GM12878 (cell line): ENCODE results near the gene SURF6. TPM values are rescaled to one million over a fixed set of nuclear protein-coding genes. Genes with fewer than 3 reads are reported as not detected.

Source experiments
- ATAC-seq: fragments of 200-7000 bp; cut with Tn5 transposase; 3 replicates; pipeline ENCODE4 v1.9.1; 2020; ENCODE audit warnings: mild to moderate bottlenecking, moderate library complexity
- BruUV-seq: library from RNA; stranded (reverse); fragments of 400-500 nt; replicated peaks from 2 replicates; lab custom pipeline; 2021; lab: Mats Ljungman, UMichigan
- CTCF ChIA-PET: fragments of 300-600 bp; sonication (Branson Sonifier 250); formaldehyde crosslinking; extraction: SDS; loops from one replicate; lab custom pipeline; 2021; ENCODE audit warnings: inconsistent platforms; lab: Yijun Ruan, JAX
- POLR2A ChIA-PET: fragments of 350-600 bp; formaldehyde crosslinking; extraction: SDS; loops from one replicate; lab custom pipeline; 2021; ENCODE audit warnings: inconsistent platforms; lab: Charles Lee
- RAD21 ChIA-PET: fragments of 300-600 bp; sonication (Branson Sonifier 250); formaldehyde crosslinking; loops from one replicate; lab custom pipeline; 2023; ENCODE audit warnings: antibody characterized with exemption; ENCODE audit not compliant: unreplicated experiment; lab: Charles Lee
- SMC1A ChIA-PET: fragments of 300-600 bp; sonication (Branson Sonifier 250); formaldehyde crosslinking; loops from one replicate; lab custom pipeline; 2023; ENCODE audit not compliant: unreplicated experiment, uncharacterized antibody; lab: Charles Lee
- DNase-seq: peaks from one replicate; pipeline ENCODE4 v3.0.0-alpha.2; 2011; ENCODE audit warnings: low read depth, low spot score
- FAIRE-seq: peaks from 3 replicates; lab custom pipeline; 2011; peaks lifted over from hg19 to GRCh38; lab: Jason Lieb, UNC
- H2AFZ ChIP-seq: 2 replicates; pipeline ENCODE4 v1.6.0; 2011; ENCODE audit warnings: low read depth, low read length, control low read depth; ENCODE audit not compliant: control insufficient read depth
- H3K27ac ChIP-seq: 2 replicates; pipeline ENCODE4 v1.5.1; 2011; ENCODE audit warnings: control low read depth; ENCODE audit not compliant: control insufficient read depth, insufficient read depth
- H3K27me3 ChIP-seq, 2 experiments: replicated peaks in 1 of 2; 2 replicates each; pipeline versions ENCODE4 v1.6.0 to v1.6.1; 2011; ENCODE audit warnings: low read length in 1 of 2; ENCODE audit not compliant: control insufficient read depth in 2 of 2, insufficient read depth in 2 of 2
- H3K36me3 ChIP-seq, 2 experiments: 2 replicates each; pipeline ENCODE4 v1.5.1; 2011; ENCODE audit warnings: low read length in 1 of 2; ENCODE audit not compliant: control insufficient read depth in 2 of 2, insufficient read depth in 2 of 2
- H3K4me1 ChIP-seq: 2 replicates; pipeline ENCODE4 v1.6.1; 2011; ENCODE audit warnings: mild to moderate bottlenecking, low read length, moderate library complexity, mixed read lengths; ENCODE audit not compliant: control insufficient read depth, insufficient read depth
- H3K4me2 ChIP-seq: 2 replicates; pipeline ENCODE4 v1.6.0; 2011; ENCODE audit warnings: control low read depth; ENCODE audit not compliant: control insufficient read depth, insufficient read depth
- H3K4me3 ChIP-seq: fragments of 200-600 bp; sonication (generic); 2 replicates; pipeline ENCODE4 v1.5.1; 2016
- H3K79me2 ChIP-seq: 2 replicates; pipeline ENCODE4 v1.6.0; 2011; ENCODE audit warnings: low read length; ENCODE audit not compliant: control insufficient read depth, insufficient read depth
- H3K9ac ChIP-seq: 2 replicates; pipeline ENCODE4 v1.8.0; 2011; ENCODE audit warnings: low read length, control low read depth, mixed read lengths; ENCODE audit not compliant: control insufficient read depth, insufficient read depth
- H3K9me3 ChIP-seq: replicated peaks from 3 replicates; pipeline ENCODE4 v1.5.1; 2011; ENCODE audit warnings: mild to moderate bottlenecking, low read length; ENCODE audit not compliant: control insufficient read depth, insufficient read depth
- H4K20me1 ChIP-seq: 2 replicates; pipeline ENCODE4 v1.6.0; 2011; ENCODE audit not compliant: control insufficient read depth, insufficient read depth
- CBX3 ChIP-seq: fragments of 200-600 bp; sonication (generic); IDR thresholded peaks from 2 replicates; pipeline ENCODE4 v1.6.1; 2016; ENCODE audit warnings: low read depth, borderline replicate concordance
- CHD1 ChIP-seq: IDR thresholded peaks from 2 replicates; pipeline ENCODE4 v1.6.1; 2012; ENCODE audit warnings: low read depth, low read length, improper control_type of control experiment
- CHD4 ChIP-seq: fragments of 200-600 bp; sonication (generic); IDR thresholded peaks from 2 replicates; pipeline ENCODE4 v1.6.1; 2016; ENCODE audit warnings: mild to moderate bottlenecking
- CREM ChIP-seq: IDR thresholded peaks from 2 replicates; pipeline ENCODE4 v1.6.1; 2014; ENCODE audit warnings: antibody characterized with exemption, low read depth
- IKZF2 ChIP-seq, 2 experiments: fragments of 450-650 bp; IDR thresholded peaks; 2 replicates each; pipeline ENCODE4 v1.6.1; 2017; ENCODE audit warnings: mild to moderate bottlenecking in 2 of 2, moderate library complexity in 2 of 2
- MTA3 ChIP-seq: IDR thresholded peaks from 2 replicates; pipeline ENCODE4 v1.6.1; 2012; ENCODE audit warnings: low read length, inconsistent platforms, borderline replicate concordance
- MYC ChIP-seq: IDR thresholded peaks from 2 replicates; pipeline ENCODE4 v1.6.1; 2011; ENCODE audit warnings: mild to moderate bottlenecking, low read length, moderate library complexity, inconsistent platforms; ENCODE audit not compliant: insufficient read depth, insufficient replicate concordance, insufficient read length, severe bottlenecking
- NFXL1 ChIP-seq: fragments of 450-650 bp; IDR thresholded peaks from 2 replicates; pipeline ENCODE4 v1.6.1; 2017; ENCODE audit warnings: antibody characterized with exemption, mild to moderate bottlenecking, borderline replicate concordance
- NR2C1 ChIP-seq: fragments of 450-650 bp; IDR thresholded peaks from 2 replicates; pipeline ENCODE4 v1.6.1; 2017; ENCODE audit warnings: antibody characterized with exemption, mild to moderate bottlenecking, moderate library complexity
- SREBF2 ChIP-seq: IDR thresholded peaks from 2 replicates; pipeline ENCODE4 v1.6.1; 2012; ENCODE audit warnings: mild to moderate bottlenecking, low read length
- ZNF217 ChIP-seq: fragments of 450-650 bp; IDR thresholded peaks from 2 replicates; pipeline ENCODE4 v1.6.1; 2017; ENCODE audit warnings: antibody characterized with exemption, mild to moderate bottlenecking
- ZSCAN29 ChIP-seq: fragments of 450-650 bp; IDR thresholded peaks from 2 replicates; pipeline ENCODE4 v1.6.1; 2017; ENCODE audit warnings: mild to moderate bottlenecking, moderate library complexity
- WGBS: methylation state at CpG from one replicate; pipeline ENCODE4 v1.1.6; 2016; ENCODE audit warnings: low lambda C conversion rate; ENCODE audit not compliant: insufficient replicate concordance, insufficient coverage; ENCODE audit errors: missing lambda C conversion rate; 5-methylcytosine and 5-hydroxymethylcytosine counted together
- in situ Hi-C: fragments of 300-500 bp; cut with MboI; formaldehyde crosslinking; loops from 9 replicates; pipeline ENCODE4 v1.14.3; 2018; ENCODE audit warnings: mixed read lengths
- intact Hi-C: fragments of 100-400 bp; cut with micrococcal nuclease; formaldehyde crosslinking; loops from one replicate; pipeline ENCODE4 v1.14.2; 2022; ENCODE audit not compliant: unreplicated experiment
- polyA plus RNA-seq, 11 experiments: library from polyadenylated mRNA; depleted of rRNA in 4 of 11; unstranded in 6 of 11; stranded (reverse) in 5 of 11; fragments of >200 nt; fragmentation: Nextera tagmentation in 4 of 11; fragmentation: Illumina TruSeq in 1 of 11; extraction: Ambion mirVana in 4 of 11; extraction: Trizol in 1 of 11; gene quantifications; 1 replicate in 1 of 11; 2 replicates in 10 of 11; pipeline versions ENCODE4 v1.2.1 to v1.2.3, GENCODE V29; 2011 to 2016; ENCODE audit warnings: inconsistent platforms in 2 of 11, missing spikeins in 2 of 11, low read depth in 1 of 11
- total RNA-seq, 4 experiments: library from RNA; depleted of rRNA in 3 of 4; stranded (reverse); fragments of >200 nt in 3 of 4; fragmentation: Illumina TruSeq in 1 of 4; extraction: Trizol in 1 of 4; gene quantifications; 2 replicates each; pipeline versions ENCODE4 v1.2.1 to v1.2.3, GENCODE V29; 2013 to 2021
- TF ChIP-seq, protein P1 (sequence below): fragments of 450-650 bp; formaldehyde crosslinking; IDR thresholded peaks from 2 replicates; pipeline ENCODE4 v1.4.0; 2020; ENCODE audit warnings: mild to moderate bottlenecking, moderate library complexity
- TF ChIP-seq, protein P2 (sequence below): fragments of 450-650 bp; conservative IDR thresholded peaks from 2 replicates; pipeline ENCODE4 v1.6.1; 2017; ENCODE audit warnings: mild to moderate bottlenecking, moderate library complexity
- TF ChIP-seq, protein P3 (sequence below): fragments of 450-650 bp; IDR thresholded peaks from 2 replicates; pipeline ENCODE4 v1.6.1; 2017; ENCODE audit warnings: mild to moderate bottlenecking, moderate library complexity

Gene SURF6
- total and polyA plus RNA-seq, 10 of the 15 experiments (the other 5 are each of a cell fraction or from before 2014, with no cell fraction given) = 2.2 to 27.2 (median 15.1) TPM

- WGBS = 57% methylated on average over 13 of the region's 13 CpGs
- no peak for FAIRE-seq
- in situ Hi-C loops (no loop called here), intact Hi-C loops (loop anchor here (10.0 kb wide), 1 partner anchor 139 kb away; no protein-coding TSS in a partner anchor)
- H3K9ac ChIP-seq = no peak overlapping the region
- no peaks in the 10 kb centered on the region for H3K79me2 ChIP-seq
- H3K27me3 ChIP-seq = no peaks in the 10 kb centered on the region
- ChIA-PET CTCF (no interaction called here), RAD21 (no interaction called here), SMC1A (no interaction called here), POLR2A (no interaction called here)
- H3K4me2 ChIP-seq = no peak overlapping the region
- H3K4me3 ChIP-seq = no peak overlapping the region
- no peak overlapping the region for H3K27ac ChIP-seq
- no peaks in the 10 kb centered on the region for H3K36me3 ChIP-seq
- ATAC-seq = no peak
- no TSS peak for BruUV-seq
- H3K4me1 ChIP-seq = no peaks in the 10 kb centered on the region
- no peak for DNase-seq
- no peaks in the 10 kb centered on the region; the same call in 2 of the 3 replicates for H3K9me3 ChIP-seq
- no peaks in the 10 kb centered on the region for H4K20me1 ChIP-seq
- H2AFZ ChIP-seq = no peak overlapping the region
- TF ChIP-seq, protein P1, sequence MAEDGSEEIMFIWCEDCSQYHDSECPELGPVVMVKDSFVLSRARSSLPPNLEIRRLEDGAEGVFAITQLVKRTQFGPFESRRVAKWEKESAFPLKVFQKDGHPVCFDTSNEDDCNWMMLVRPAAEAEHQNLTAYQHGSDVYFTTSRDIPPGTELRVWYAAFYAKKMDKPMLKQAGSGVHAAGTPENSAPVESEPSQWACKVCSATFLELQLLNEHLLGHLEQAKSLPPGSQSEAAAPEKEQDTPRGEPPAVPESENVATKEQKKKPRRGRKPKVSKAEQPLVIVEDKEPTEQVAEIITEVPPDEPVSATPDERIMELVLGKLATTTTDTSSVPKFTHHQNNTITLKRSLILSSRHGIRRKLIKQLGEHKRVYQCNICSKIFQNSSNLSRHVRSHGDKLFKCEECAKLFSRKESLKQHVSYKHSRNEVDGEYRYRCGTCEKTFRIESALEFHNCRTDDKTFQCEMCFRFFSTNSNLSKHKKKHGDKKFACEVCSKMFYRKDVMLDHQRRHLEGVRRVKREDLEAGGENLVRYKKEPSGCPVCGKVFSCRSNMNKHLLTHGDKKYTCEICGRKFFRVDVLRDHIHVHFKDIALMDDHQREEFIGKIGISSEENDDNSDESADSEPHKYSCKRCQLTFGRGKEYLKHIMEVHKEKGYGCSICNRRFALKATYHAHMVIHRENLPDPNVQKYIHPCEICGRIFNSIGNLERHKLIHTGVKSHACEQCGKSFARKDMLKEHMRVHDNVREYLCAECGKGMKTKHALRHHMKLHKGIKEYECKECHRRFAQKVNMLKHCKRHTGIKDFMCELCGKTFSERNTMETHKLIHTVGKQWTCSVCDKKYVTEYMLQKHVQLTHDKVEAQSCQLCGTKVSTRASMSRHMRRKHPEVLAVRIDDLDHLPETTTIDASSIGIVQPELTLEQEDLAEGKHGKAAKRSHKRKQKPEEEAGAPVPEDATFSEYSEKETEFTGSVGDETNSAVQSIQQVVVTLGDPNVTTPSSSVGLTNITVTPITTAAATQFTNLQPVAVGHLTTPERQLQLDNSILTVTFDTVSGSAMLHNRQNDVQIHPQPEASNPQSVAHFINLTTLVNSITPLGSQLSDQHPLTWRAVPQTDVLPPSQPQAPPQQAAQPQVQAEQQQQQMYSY (CRISPR knock-in tag) = no peak
- TF ChIP-seq NFXL1 = no peak
- no peak for TF ChIP-seq NR2C1
- TF ChIP-seq CBX3 = no peak
- TF ChIP-seq ZNF217 = no peak
- TF ChIP-seq, protein P2, sequence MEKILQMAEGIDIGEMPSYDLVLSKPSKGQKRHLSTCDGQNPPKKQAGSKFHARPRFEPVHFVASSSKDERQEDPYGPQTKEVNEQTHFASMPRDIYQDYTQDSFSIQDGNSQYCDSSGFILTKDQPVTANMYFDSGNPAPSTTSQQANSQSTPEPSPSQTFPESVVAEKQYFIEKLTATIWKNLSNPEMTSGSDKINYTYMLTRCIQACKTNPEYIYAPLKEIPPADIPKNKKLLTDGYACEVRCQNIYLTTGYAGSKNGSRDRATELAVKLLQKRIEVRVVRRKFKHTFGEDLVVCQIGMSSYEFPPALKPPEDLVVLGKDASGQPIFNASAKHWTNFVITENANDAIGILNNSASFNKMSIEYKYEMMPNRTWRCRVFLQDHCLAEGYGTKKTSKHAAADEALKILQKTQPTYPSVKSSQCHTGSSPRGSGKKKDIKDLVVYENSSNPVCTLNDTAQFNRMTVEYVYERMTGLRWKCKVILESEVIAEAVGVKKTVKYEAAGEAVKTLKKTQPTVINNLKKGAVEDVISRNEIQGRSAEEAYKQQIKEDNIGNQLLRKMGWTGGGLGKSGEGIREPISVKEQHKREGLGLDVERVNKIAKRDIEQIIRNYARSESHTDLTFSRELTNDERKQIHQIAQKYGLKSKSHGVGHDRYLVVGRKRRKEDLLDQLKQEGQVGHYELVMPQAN = no peak
- no peak for TF ChIP-seq ZSCAN29
- TF ChIP-seq MYC = no peak
- TF ChIP-seq SREBF2 = no peak
- no peak for TF ChIP-seq MTA3
- TF ChIP-seq CHD1 = no peak
- TF ChIP-seq, protein P3, sequence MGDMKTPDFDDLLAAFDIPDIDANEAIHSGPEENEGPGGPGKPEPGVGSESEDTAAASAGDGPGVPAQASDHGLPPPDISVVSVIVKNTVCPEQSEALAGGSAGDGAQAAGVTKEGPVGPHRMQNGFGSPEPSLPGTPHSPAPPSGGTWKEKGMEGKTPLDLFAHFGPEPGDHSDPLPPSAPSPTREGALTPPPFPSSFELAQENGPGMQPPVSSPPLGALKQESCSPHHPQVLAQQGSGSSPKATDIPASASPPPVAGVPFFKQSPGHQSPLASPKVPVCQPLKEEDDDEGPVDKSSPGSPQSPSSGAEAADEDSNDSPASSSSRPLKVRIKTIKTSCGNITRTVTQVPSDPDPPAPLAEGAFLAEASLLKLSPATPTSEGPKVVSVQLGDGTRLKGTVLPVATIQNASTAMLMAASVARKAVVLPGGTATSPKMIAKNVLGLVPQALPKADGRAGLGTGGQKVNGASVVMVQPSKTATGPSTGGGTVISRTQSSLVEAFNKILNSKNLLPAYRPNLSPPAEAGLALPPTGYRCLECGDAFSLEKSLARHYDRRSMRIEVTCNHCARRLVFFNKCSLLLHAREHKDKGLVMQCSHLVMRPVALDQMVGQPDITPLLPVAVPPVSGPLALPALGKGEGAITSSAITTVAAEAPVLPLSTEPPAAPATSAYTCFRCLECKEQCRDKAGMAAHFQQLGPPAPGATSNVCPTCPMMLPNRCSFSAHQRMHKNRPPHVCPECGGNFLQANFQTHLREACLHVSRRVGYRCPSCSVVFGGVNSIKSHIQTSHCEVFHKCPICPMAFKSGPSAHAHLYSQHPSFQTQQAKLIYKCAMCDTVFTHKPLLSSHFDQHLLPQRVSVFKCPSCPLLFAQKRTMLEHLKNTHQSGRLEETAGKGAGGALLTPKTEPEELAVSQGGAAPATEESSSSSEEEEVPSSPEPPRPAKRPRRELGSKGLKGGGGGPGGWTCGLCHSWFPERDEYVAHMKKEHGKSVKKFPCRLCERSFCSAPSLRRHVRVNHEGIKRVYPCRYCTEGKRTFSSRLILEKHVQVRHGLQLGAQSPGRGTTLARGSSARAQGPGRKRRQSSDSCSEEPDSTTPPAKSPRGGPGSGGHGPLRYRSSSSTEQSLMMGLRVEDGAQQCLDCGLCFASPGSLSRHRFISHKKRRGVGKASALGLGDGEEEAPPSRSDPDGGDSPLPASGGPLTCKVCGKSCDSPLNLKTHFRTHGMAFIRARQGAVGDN = no peak
- no peak for TF ChIP-seq CHD4
- no peak for TF ChIP-seq IKZF2 (IDR thresholded peaks at IDR 0.05)
- no peak for TF ChIP-seq CREM
These were observed 11.8 kb downstream of the SURF6 start for GRCh38 chr9:133323991-133324703.
